Measurements from ENCODE around the gene PLAGL1. TPM values are rescaled to one million over a fixed set of nuclear protein-coding genes. Genes with fewer than 3 reads are reported as not detected.

Gene PLAGL1, protein sequence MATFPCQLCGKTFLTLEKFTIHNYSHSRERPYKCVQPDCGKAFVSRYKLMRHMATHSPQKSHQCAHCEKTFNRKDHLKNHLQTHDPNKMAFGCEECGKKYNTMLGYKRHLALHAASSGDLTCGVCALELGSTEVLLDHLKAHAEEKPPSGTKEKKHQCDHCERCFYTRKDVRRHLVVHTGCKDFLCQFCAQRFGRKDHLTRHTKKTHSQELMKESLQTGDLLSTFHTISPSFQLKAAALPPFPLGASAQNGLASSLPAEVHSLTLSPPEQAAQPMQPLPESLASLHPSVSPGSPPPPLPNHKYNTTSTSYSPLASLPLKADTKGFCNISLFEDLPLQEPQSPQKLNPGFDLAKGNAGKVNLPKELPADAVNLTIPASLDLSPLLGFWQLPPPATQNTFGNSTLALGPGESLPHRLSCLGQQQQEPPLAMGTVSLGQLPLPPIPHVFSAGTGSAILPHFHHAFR
- total RNA-seq = 10 to 100 TPM; 19.0 to 20.7 TPM

DNA sequence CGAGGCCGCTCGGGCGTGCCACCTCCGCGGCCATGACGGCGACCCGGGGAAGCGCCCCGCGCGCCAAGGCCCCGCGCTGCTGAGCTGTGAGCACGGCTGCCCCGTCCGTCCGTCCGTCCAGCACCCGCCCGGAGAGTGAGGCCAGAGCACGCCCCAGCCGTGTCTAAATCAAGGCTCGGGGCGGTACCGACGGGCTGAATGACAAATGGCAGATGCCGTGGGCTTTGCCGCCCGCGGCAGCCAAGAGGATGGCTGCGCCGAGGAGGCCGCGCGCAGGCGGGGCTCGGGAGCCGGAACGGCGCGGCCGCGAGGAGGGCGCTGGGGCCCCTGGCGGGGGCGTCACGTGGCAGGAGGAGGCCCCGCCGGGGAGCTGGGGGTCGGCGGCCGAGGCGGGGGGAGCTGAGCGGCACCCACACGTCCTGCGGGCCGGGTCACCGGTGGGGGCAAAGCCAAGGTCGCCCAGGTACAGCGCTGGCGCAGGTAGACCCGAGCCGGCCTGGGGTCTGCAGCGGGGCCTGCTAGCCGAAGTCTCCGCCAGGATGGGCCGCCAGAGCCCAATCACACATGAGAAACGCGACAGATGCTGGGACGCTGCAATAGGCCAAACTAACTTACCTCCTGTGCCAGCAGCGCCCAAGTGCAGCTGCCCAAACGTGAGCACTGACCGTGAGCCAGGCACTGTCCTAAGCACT is at the start of gene PLAGL1:
PLAGL1 (minus strand) TSS at position 140 of the 692 bp plus-strand sequence. CDS start 60,123 bp downstream, outside the sequence.
- Mint-ChIP-seq H3K27ac (no peak within 1 kb of the TSS), H3K4me1 (ENCODE audit: low read depth) (peaks cover 9% of the 10 kb centered on the region), H3K36me3 (ENCODE audit: low read depth) (peaks cover 2% of the 10 kb centered on the region), H3K9me3 (no peaks in the 10 kb centered on the region), H3K4me3 (peak within 1 kb of the TSS; percentile 70), H3K27me3 (peaks cover 9% of the 10 kb centered on the region)
- ChIA-PET CTCF (interaction anchor here (1.3 to 1.6 kb wide), 4 partner anchors 8 to 432 kb away, joined by 4 to 8 read pairs (median 6); no protein-coding TSS in a partner anchor), POLR2A (interaction anchor here (0.9 to 1.1 kb wide), 2 partner anchors 47 to 165 kb away, joined by 3 to 4 read pairs; partner anchors contain the start of gene LTV1)
- ATAC-seq = peak; percentile 77
- no peak for TF ChIP-seq CTCF (IDR thresholded peaks at IDR 0.05)
- intact Hi-C loops (cut with micrococcal nuclease) = no loop called here
- peak; percentile 32 for DNase-seq

DNA sequence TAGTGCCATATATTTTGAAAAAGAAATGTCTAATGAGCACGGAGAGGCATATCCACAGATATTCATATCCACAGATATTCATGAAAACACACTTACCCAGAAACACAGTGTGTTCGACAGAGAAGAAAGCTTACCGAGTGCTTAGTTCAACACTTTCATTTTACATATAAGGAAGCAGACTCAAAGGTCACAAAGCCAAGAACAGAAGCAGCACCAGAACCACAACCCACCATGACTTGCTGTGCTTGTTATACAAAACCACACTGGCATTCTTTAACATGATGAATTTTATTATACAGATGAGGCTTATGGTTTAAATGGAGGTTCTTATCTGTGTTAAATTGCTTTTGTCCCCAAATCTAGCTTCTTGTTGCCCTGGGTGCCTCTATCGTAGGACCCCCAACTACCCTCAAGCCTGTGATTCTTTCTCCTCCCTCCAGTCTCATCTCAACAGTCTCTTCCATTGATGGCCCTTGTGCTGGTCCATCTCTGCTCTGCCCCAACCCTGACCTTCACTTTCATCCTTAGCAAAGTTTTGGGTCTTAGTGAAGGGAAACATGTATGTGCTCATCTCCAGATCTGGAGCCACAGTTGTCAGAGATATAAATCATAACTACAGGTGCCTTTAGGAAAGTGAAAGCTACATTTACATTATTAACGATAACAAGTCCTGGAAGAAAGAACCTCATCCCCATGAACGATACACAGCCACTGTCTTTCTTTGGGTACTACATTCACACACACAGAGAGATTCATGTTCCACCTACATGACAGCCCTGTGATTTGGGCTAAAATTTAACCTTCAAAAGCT is 47.3 kb upstream of the PLAGL1 start:
- Mint-ChIP-seq H3K27me3 (no peaks in the 10 kb centered on the region), H3K9me3 (no peaks in the 10 kb centered on the region), H3K27ac (peak overlapping the region; percentile 95), H3K4me3 (peak overlapping the region; percentile 69), H3K36me3 (ENCODE audit: low read depth) (no peaks in the 10 kb centered on the region), H3K4me1 (ENCODE audit: low read depth) (peaks cover 27% of the 10 kb centered on the region)
- CTCF ChIA-PET = interaction anchor here (1.0 to 2.5 kb wide), 5 partner anchors 10 to 161 kb away, joined by 3 to 19 read pairs (median 6); no protein-coding TSS in a partner anchor
- intact Hi-C loops (cut with micrococcal nuclease) = no loop called here
- POLR2A ChIA-PET = interaction anchor here (0.6 to 3.9 kb wide), 11 partner anchors 9 to 160 kb away, joined by 3 to 45 read pairs (median 3); partner anchors contain the start of gene SF3B5
- ATAC-seq = peak; percentile 86
- no peak for TF ChIP-seq CTCF (IDR thresholded peaks at IDR 0.05)
- DNase-seq = peak; percentile 86

GRCh38 chr6:144053601-144054000 is 45.5 kb upstream of the PLAGL1 start:
- intact Hi-C loops (cut with micrococcal nuclease) = no loop called here
- no peak for DNase-seq
- no peaks in the 10 kb centered on the region for H3K27me3 Mint-ChIP-seq
- no peak for ATAC-seq
- H3K9me3 Mint-ChIP-seq = no peaks in the 10 kb centered on the region
- TF ChIP-seq CTCF (IDR thresholded peaks at IDR 0.05) = no peak
- CTCF ChIA-PET = interaction anchor here (0.6 to 2.2 kb wide), 5 partner anchors 9 to 163 kb away, joined by 3 to 7 read pairs (median 5); no protein-coding TSS in a partner anchor
- H3K4me1 Mint-ChIP-seq (ENCODE audit: low read depth) = peaks cover 29% of the 10 kb centered on the region
- H3K27ac Mint-ChIP-seq = no peak overlapping the region
- H3K4me3 Mint-ChIP-seq = no peak overlapping the region
- H3K36me3 Mint-ChIP-seq (ENCODE audit: low read depth) = no peaks in the 10 kb centered on the region
- POLR2A ChIA-PET = interaction anchor here (3.9 kb wide), 1 partner anchor 12 kb away, joined by 45 read pairs; no protein-coding TSS in a partner anchor

DNA sequence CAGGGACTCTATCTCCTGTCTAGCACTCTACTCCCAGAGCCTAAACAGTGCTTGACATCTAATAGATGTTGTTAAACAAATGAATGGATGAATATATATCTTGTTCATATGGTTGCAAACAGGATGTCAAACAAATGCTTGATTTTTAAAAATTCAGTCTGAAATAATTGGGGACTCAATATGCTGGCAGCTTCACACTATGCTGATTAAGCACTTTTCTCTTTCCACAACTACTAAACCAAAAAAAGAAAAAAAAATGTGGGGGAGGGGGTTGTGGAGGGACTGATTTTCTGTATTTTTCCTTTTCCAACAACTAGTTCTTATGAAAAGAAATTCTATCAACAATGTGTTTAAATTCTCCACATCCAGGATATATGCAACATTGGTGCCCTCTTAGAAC is 44.4 kb upstream of the PLAGL1 start:
- ChIA-PET POLR2A (no interaction called here), CTCF (no interaction called here)
- no peak overlapping the region for H3K27ac Mint-ChIP-seq

More for the DNA sequence above, 44.4 kb upstream of the PLAGL1 start:
- no peaks in the 10 kb centered on the region for H3K27me3 Mint-ChIP-seq
- H3K36me3 Mint-ChIP-seq (ENCODE audit: low read depth) = peaks cover 3% of the 10 kb centered on the region
- intact Hi-C loops (cut with micrococcal nuclease) = no loop called here
- no peak overlapping the region for H3K4me3 Mint-ChIP-seq
- peaks cover 29% of the 10 kb centered on the region for H3K4me1 Mint-ChIP-seq (ENCODE audit: low read depth)
- TF ChIP-seq CTCF (IDR thresholded peaks at IDR 0.05) = no peak
- no peak for ATAC-seq
- H3K9me3 Mint-ChIP-seq = peaks cover 2% of the 10 kb centered on the region
- no peak for DNase-seq

Measured in activated CD8-positive, alpha-beta T cell treated with anti-CD3 and anti-CD28 coated beads for 36 hours (primary cell).